Measurements from ENCODE around the gene GOLGA3.
A peak's percentile ranks its signal among the peaks of the same experiment; 100 is the strongest.
"Not testable (repeated sequence)": the region's sequence is repeated elsewhere in the genome, so short reads cannot be mapped to it uniquely, and the experiment has no call there.

The GOLGA3 gene, protein sequence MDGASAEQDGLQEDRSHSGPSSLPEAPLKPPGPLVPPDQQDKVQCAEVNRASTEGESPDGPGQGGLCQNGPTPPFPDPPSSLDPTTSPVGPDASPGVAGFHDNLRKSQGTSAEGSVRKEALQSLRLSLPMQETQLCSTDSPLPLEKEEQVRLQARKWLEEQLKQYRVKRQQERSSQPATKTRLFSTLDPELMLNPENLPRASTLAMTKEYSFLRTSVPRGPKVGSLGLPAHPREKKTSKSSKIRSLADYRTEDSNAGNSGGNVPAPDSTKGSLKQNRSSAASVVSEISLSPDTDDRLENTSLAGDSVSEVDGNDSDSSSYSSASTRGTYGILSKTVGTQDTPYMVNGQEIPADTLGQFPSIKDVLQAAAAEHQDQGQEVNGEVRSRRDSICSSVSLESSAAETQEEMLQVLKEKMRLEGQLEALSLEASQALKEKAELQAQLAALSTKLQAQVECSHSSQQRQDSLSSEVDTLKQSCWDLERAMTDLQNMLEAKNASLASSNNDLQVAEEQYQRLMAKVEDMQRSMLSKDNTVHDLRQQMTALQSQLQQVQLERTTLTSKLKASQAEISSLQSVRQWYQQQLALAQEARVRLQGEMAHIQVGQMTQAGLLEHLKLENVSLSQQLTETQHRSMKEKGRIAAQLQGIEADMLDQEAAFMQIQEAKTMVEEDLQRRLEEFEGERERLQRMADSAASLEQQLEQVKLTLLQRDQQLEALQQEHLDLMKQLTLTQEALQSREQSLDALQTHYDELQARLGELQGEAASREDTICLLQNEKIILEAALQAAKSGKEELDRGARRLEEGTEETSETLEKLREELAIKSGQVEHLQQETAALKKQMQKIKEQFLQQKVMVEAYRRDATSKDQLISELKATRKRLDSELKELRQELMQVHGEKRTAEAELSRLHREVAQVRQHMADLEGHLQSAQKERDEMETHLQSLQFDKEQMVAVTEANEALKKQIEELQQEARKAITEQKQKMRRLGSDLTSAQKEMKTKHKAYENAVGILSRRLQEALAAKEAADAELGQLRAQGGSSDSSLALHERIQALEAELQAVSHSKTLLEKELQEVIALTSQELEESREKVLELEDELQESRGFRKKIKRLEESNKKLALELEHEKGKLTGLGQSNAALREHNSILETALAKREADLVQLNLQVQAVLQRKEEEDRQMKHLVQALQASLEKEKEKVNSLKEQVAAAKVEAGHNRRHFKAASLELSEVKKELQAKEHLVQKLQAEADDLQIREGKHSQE (N-terminal part only)

DNA sequence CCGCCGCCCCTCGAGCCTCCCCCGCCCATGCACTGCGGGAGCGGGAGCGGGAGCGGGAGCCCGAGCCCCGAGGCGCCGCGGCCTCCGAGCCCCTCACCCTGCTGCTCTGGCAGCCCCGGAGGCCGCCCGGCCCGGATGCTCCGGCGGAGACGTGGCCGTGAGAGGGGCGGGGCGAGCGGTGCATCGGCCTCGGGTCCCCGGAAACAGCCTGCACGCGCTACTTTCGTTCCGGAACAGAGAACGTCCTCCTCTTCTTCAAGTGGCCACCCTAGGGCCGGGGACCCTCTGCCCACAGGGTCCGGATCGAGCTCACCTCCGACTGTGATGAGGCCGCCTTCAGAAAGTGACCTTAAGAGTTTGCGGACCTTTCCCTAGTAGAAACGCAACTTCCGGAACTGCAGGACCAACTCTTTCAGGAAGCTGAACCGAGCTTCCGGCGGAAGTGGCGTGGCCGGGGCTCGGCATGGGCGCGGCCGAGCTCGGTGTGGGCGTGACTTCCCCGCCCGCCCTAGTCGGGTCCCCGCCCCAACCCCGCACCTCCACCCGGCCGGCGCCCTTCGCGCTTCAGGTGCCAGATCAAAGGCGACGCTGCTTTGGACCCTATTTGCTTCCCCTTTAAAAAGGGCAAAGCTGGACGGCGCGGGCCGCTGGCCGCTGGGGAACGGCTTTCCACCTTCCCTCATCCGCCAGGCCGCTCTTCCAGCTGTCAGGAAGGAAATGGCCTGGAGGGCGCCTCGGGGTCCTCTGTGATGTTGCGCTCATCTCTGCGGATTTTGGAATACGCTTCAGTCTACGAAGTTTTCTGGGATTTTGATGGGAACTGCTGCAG lies at the start of gene GOLGA3:
GOLGA3 (minus strand) TSS at position 164 of the 829 bp plus-strand sequence. CDS start 6,741 bp downstream, outside the sequence.
- peak; percentile 94 for DNase-seq (ENCODE audit: low spot score)

DNA sequence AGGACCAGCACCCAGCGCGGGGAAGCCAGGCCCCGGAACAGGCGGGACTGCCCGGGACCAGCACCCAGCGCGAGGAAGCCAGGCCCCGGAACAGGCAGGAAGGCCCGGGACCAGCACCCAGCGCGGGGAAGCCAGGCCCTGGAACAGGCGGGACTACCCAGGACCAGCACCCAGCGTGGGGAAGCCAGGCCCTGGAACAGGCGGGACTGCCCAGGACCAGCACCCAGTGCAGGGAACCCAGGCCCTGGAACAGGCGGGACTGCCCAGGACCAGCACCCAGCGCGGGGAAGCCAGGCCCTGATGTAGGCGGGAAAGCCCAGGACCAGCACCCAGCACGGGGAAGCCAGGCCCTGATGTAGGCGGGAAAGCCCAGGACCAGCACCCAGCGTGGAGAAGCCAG lies 46.0 kb upstream of the GOLGA3 start:
- not testable (repeated sequence) for DNase-seq (ENCODE audit: low spot score)

DNA sequence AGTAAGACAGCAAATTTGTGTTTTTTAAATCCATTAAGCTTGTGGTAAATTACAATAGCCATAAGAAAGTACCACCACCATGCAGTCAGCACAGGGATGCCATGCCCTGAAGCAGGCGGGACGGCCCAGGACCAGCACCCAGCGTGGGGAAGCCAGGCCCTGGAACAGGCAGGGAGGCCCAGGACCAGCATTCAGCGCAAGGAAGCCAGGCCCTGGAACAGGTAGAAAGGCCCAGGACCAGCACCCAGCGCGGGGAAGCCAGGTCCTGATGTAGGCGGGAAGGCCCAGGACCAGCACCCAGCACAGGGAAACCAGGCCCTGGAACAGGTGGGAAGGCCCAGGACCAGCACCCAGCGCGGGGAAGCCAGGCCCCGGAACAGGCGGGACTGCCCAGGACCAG lies 45.5 kb upstream of the GOLGA3 start:
- DNase-seq (ENCODE audit: low spot score) = no peak

DNA sequence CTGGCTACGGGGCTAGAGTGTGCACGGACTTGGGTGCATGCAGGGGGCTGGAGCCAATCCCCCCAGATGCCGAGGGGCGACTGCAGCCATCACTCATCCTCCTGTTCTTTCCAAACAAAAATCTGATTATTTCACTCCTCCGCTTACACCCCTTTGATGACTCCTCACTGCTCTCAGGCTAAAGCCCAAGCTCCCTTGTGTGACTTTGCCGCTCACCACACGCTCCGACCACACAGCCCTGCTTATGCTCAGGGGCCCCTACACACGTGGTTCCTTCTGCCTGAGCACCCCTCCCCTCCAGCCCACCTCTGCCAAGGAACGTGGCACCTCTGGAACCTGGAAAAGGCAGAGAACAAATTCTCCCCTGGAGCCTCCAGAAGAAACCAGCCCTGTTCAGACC lies 45.1 kb upstream of the GOLGA3 start:
- DNase-seq (ENCODE audit: low spot score) = no peak

DNA sequence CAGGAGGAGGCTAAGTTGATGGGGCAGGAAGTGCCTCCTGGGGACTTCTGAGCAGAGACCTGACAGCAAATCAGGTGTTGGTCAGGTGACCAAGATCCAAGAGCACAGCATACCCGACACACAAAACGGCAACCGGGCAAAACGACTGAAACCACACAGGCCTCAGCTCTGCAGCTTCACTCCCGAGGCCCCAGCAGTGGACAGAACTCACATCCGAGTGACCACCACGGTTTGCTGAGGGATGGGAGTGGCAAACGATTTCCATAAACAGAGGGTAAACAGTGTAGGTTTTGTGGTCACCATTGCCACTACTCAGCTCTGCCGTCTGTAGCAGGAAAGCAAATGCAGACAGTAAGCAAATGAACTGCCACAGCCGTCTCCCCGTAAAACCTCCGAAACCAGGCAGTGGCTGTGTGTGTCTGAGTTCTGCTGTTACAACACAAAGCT lies 44.3 kb upstream of the GOLGA3 start:
- DNase-seq (ENCODE audit: low spot score) = no peak

DNA sequence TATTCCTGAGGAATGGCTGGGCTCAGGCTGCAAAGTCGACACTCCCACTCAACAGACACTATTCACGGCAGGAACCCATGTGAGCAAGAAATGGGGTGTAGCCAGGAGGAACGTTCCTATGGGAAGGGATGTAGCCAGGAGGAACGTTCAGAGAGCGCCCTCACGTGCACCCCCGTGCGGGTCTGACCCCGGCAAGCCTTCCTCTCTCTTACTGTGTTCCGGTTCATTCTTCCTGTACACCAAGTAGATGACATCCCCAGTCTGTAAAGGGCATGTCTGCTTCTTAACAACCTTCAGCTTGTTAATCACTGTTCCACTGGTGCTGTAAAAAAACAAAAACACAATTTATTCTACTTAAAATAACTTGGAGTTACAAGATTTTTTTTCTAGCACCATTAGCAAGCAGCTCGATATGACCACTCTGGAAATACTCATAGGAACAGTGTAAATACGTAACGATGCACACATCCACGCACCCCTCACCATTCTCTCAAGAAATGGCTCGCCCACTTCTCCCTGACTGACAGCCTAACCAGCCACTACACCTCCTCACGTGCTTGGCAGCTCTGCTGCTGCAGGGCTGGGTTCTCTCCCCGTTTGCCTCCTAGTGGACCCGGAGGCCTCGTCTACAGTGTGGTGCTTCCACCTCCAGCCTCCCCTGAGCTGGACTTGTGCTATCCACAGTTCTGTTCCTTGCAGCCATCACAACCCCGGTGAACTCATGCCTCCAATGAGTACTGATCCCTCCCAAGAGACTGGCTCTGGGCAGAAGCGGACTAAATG lies 43.6 kb upstream of the GOLGA3 start:
- DNase-seq (ENCODE audit: low spot score) = no peak

DNA sequence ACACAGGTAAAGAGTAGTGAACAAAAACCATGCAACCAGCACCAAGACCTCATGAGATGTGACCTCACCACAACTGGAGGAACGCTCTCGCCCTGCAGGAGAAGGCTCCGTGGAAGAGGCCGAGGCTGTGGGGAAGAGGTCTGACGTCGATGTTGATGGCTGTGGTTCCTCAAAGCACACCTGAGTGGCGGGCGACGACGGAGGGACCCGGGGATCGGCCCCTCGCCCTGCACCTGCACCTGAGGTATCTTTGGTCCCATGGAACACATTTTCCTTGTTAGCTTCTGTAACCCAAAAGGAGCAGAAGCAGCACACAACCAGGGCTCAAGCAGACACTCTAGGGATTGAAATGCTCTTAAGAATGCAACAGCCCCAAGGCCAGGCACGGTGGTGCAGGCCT lies 40.9 kb upstream of the GOLGA3 start:
- DNase-seq (ENCODE audit: low spot score) = no peak

DNA sequence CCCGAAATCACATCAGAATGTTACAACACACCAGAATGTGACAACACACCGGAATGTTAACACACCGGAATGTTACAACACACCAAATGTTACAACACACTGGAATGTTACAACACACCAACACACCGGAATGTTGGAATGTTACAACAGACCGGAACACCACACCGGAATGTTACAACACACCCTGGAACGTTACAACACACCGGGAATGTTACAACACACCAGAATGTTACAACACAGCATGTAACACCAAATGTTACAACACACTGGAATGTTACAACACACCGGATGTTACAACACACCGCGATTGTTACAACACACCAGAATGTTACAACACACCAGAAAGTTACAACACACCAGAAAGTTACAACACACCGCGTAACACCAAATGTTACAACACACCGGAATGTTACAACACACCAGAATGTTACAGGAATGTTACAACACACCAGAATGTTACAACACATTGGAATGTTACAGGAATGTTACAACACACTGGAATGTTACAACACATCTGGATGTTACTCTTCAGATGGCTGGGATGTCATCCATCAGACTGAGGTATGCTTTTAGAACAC lies 37.7 kb upstream of the GOLGA3 start:
- DNase-seq (ENCODE audit: low spot score) = no peak

DNA sequence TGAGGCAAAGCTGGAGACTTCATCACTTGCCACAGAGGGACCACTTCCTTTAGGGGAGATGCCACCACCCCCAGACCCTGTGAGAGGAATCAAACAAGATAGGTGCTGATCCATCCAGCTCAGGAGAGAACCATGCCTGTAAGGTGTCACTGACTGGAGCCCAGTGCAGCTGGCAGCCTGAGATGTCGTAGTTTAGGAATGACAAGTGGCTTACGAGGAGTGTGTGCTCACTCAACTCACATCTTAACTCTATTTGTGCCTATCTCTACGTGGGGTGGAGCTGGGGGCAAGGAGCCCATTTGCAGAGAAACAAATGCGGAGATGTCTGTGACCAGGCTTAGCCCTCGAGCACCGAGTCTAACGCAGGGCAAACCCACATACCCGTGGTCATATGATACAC lies 32.9 kb upstream of the GOLGA3 start:
- DNase-seq (ENCODE audit: low spot score) = no peak

DNA sequence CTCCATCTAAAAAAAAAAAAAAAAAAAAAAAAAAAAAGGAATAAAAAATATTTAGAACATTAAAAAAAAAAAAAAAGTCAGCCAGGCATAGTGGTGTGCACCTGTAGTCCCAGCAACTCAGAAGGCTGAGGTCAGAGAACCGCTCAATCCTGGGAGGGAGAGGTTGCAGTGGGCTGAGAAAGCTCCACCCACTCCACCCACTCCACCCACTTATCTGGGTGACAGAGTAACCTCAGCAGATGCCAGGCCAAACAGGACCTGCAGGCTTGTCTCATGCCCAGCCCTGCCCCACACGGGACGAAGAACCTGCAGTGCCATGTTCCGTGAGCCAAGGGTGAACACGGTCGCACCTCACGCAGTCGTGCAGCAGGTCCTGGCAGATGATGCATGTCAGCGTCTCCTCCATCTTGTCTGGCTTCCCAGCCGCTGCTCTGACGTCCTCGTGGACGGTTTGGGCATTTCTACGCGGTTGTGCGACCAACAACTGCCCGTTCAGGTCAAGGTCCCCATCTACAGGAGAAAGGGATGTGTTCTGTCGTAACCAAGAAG lies 30.1 kb upstream of the GOLGA3 start:
- DNase-seq (ENCODE audit: low spot score) = no peak

DNA sequence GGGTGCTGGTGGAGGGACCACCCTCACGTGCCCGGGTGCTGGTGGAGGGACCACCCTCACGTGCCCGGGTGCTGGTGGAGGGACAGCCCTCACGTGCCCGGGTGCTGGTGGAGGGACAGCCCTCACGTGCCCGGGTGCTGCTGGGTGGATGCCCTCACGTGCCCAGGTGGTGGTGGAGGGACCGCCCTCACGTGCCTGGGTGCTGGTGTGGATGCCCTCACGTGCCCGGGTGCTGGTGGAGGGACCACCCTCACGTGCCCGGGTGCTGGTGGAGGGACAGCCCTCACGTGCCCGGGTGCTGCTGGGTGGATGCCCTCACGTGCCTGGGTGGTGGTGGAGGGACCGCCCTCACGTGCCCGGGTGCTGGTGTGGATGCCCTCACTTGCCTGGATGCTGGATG lies 28.4 kb upstream of the GOLGA3 start:
- not testable (repeated sequence) for DNase-seq (ENCODE audit: low spot score)

DNA sequence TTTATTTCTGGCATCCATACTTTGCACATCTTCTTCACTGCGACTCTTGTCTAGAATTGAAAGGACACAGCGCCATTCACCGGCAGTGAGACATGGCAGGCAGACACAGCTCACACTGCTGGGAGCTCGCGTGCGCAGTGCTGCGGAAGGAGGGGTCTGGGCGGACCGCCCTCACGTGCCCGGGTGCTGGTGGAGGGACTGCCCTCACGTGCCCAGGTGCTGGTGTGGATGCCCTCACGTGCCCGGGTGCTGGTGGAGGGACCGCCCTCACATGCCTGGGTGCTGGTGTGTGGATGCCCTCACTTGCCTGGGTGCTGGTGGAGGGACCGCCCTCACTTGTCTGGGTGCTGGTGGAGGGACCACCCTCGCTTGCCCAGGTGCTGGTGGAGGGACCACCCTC lies 27.9 kb upstream of the GOLGA3 start:
- no peak for DNase-seq (ENCODE audit: low spot score)

DNA sequence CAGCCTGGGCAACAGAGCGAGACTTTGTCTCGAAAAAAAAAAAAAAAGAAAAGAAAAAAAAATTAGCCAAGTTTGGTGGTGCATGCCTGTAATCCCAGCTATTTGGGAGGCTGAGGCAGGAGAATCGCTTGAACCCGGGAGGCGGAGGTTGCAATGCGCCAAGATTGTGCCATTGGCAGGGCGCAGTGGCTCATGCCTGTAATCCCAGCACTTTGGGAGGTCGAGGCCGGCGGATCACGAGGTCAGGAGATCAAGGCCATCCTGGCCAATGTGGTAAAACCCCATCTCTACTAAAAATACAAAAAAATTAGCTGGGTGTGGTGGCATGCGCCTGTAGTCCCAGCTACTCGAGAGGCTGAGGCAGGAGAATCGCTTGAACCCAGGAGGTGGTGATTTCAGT lies 26.5 kb upstream of the GOLGA3 start:
- DNase-seq (ENCODE audit: low spot score) = not testable (repeated sequence)

DNA sequence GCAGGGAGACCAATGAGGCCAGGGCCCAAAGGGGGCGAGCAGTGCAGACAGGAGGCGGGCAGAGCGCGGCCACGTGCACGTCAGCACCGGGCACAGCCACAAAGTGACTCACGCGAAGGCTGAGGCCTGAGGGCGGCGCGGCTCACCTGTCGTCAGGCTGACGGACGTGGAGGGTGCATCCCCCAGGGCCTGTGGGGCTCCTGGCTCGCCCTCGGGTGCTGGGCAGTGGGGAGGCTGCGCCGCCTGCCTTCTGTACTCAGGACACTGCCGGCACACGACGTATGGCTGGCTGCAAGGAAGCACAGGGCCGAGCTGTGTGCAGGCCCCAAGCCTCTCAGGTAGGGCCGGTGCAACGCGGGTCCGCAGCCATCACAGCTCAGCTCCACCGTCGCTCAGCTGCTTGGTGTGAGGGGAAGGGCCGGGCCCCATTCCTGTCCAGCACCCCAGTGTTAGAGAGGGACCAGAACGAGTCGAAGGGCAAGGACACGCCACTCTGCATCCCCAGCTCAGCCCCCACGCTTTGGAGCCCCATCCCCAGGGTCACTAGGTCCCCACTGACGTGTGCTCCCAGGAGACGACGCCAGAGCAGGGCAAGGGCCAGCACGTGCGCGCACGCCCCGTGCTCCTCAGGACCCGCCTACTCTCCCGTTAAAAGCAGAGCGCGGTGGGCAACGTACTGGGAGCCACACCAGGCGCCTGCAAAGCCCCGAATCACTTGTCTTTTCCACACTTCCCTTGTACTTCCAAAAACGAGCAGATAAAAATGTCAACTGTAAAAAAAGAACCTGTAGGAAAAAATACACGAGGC lies 24.8 kb upstream of the GOLGA3 start:
- no peak for DNase-seq (ENCODE audit: low spot score)

DNA sequence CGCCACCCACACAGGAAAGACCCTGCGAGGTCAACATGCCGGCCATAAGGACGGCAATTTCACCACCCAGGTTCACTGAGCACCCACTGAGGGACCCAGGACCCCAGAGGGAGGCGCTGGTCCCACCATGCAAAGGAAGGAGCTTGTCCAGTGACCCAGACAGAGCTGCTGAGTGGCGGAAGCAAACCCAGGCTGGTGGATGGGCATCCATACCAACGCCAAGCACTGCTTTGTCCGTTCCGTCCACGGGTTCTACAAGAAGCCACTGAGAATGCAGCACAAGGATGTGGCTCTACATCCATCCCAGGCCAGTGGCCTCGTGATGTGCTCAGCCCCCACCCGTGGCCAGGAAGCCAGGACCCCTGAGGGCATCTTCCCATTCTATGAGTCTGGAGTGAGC lies 23.8 kb upstream of the GOLGA3 start:
- no peak for DNase-seq (ENCODE audit: low spot score)

DNA sequence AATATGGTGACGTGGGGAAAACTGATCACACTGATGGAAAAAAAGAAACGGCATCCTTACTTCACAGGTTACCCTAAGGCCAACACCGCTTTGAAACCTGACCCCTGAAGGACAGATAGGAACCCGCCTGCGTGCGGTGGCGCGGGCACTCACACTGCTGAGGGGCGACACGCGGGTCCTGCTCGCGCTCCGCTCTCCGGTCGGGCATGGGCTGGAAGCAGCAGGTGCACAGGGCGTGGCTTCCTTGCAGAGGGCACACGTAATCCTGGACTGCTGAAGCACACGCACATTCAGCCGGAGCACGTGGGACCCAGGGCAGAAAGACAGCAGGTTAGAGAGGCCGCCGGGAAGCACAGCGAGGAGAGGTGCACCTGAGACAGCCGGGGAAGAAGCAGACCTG lies 22.8 kb upstream of the GOLGA3 start:
- no peak for DNase-seq (ENCODE audit: low spot score)

DNA sequence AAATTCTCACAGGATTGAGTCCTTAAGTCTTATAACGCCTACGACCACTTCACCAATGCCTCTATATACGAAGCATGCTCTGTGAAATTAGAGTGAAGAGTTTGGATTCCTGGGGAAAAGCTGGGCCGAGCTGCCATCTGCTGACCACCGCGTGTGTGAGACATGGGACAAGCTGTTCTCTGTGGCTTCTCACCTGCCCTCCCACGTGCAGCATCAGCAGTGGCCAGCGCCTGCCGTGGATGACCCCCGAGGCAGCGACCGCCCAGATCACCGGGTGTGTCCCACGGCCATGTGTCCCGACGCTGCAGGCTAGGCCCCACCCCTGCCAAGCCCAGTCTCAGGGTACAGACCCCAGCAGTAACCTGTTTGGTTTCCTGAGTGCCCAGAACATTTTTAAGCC lies 21.6 kb upstream of the GOLGA3 start:
- no peak for DNase-seq (ENCODE audit: low spot score)

DNA sequence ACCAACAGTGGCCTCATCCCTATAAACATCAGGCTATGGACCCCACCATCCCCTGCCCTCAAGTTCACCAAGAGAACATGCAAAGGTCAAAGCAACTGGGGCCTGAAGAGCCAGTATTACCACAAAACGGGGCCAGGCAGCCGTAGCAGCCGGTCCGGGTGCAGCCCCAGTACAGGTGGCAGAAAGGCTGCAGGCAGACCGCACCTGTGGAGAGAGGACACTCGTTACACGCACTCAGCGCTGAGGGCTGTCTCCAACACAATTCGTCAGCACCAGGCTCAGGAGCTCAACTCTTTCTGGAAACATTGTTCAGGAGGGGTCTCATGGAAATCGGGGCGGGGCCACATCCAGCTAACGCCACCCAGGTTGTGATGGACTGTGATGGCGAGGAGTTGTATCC lies 19.9 kb upstream of the GOLGA3 start:
- DNase-seq (ENCODE audit: low spot score) = no peak
